A549 (cell line): Measurements from ENCODE around the gene TBCK. TPM values are rescaled to one million over a fixed set of nuclear protein-coding genes. Genes with fewer than 3 reads are reported as not detected.

Experiments
- ATAC-seq, 2 experiments: fragments of 200-7000 bp in 1 of 2; fragments of >200 bp in 1 of 2; cut with Nextera tagmentation in 1 of 2; cut with Tn5 transposase in 1 of 2; 3 replicates each; pipeline versions ENCODE4 v1.8.0 to v1.9.1; 2018 to 2020; ENCODE audit warnings: mild to moderate bottlenecking in 1 of 2, moderate library complexity in 1 of 2
- CTCF ChIA-PET: fragments of 300-600 bp; sonication (Branson Sonifier 250); formaldehyde crosslinking; extraction: SDS; loops from one replicate; lab custom pipeline; 2021; ENCODE audit warnings: antibody characterized with exemption, inconsistent platforms; lab: Yijun Ruan, JAX
- POLR2A ChIA-PET: fragments of 350-600 bp; formaldehyde crosslinking; extraction: SDS; loops from one replicate; lab custom pipeline; 2021; ENCODE audit warnings: antibody characterized with exemption, inconsistent platforms; lab: Yijun Ruan, JAX
- DNase-seq, 2 experiments: peaks; one replicate each; pipeline versions ENCODE4 v3.0.0 to v3.0.0-alpha.2; 2011 to 2016; ENCODE audit warnings: low read depth in 1 of 2, low spot score in 1 of 2
- FAIRE-seq: peaks from 2 replicates; lab custom pipeline; 2011; peaks lifted over from hg19 to GRCh38; lab: Jason Lieb, UNC
- H3K27ac ChIP-seq, 2 experiments: fragments of >200 bp; sonication (Bioruptor Twin); formaldehyde crosslinking; 3 replicates each; pipeline ENCODE4 v1.5.1; 2016 to 2017
- H3K4me1 ChIP-seq: fragments of >200 bp; sonication (Bioruptor Twin); formaldehyde crosslinking; 3 replicates; pipeline ENCODE4 v1.6.1; 2016
- H3K4me2 ChIP-seq: fragments of >200 bp; sonication (Bioruptor Twin); formaldehyde crosslinking; 3 replicates; pipeline ENCODE4 v1.6.1; 2016
- H3K4me3 ChIP-seq: fragments of >200 bp; sonication (Bioruptor Twin); formaldehyde crosslinking; 3 replicates; pipeline ENCODE4 v1.5.1; 2016
- H3K9me3 ChIP-seq: fragments of >200 bp; sonication (Bioruptor Twin); formaldehyde crosslinking; 3 replicates; pipeline ENCODE4 v1.6.1; 2016
- BCL3 ChIP-seq: fragments of >200 bp; sonication (Bioruptor Twin); formaldehyde crosslinking; IDR thresholded peaks from 3 replicates; pipeline ENCODE4 v1.6.1; 2016
- BHLHE40 ChIP-seq: IDR thresholded peaks from 2 replicates; pipeline ENCODE4 v1.6.1; 2012; ENCODE audit warnings: low read depth, low read length, inconsistent platforms
- CBX2 ChIP-seq: fragments of 200-600 bp; sonication (generic); IDR thresholded peaks from 2 replicates; pipeline ENCODE4 v1.6.1; 2016; ENCODE audit warnings: low read depth, mild to moderate bottlenecking, borderline replicate concordance
- CHD2 ChIP-seq: fragments of 150-350 bp; IDR thresholded peaks from 2 replicates; pipeline ENCODE4 v1.6.1; 2014; ENCODE audit warnings: low read length; ENCODE audit not compliant: partially characterized antibody
- CHD4 ChIP-seq: fragments of 200-600 bp; sonication (generic); IDR thresholded peaks from 2 replicates; pipeline ENCODE4 v1.6.1; 2016; ENCODE audit warnings: antibody characterized with exemption, mild to moderate bottlenecking, borderline replicate concordance
- E2F6 ChIP-seq: IDR thresholded peaks from 2 replicates; pipeline ENCODE4 v1.6.1; 2012; ENCODE audit warnings: low read depth, borderline replicate concordance
- EHF ChIP-seq: fragments of 250-450 bp; sonication (Bioruptor Pico); IDR thresholded peaks from 2 replicates; pipeline ENCODE4 v1.5.0; 2020; ENCODE audit warnings: mild to moderate bottlenecking
- FOSB ChIP-seq: fragments of 250-450 bp; sonication (Bioruptor Pico); IDR thresholded peaks from 2 replicates; pipeline ENCODE4 v1.5.0; 2020; ENCODE audit warnings: mild to moderate bottlenecking, moderate library complexity
- FOXS1 ChIP-seq: fragments of 250-450 bp; sonication (Bioruptor Pico); IDR thresholded peaks from 2 replicates; pipeline ENCODE4 v1.5.0; 2020; ENCODE audit warnings: mild to moderate bottlenecking, moderate library complexity
- HDAC2 ChIP-seq: fragments of 200-600 bp; sonication (generic); IDR thresholded peaks from 2 replicates; pipeline ENCODE4 v1.6.1; 2016
- HEYL ChIP-seq: fragments of 250-450 bp; sonication (Bioruptor Pico); IDR thresholded peaks from 2 replicates; pipeline ENCODE4 v1.8.0; 2021; ENCODE audit warnings: mild to moderate bottlenecking, moderate library complexity
- HOXA7 ChIP-seq: fragments of 250-450 bp; sonication (Bioruptor Pico); IDR thresholded peaks from 2 replicates; pipeline ENCODE4 v1.5.0; 2020; ENCODE audit warnings: mild to moderate bottlenecking, moderate library complexity
- MAFK ChIP-seq: fragments of 450-650 bp; IDR thresholded peaks from 2 replicates; pipeline ENCODE4 v1.6.1; 2014; ENCODE audit not compliant: partially characterized antibody
- MAX ChIP-seq: IDR thresholded peaks from 2 replicates; pipeline ENCODE4 v1.6.1; 2012
- MYC ChIP-seq: IDR thresholded peaks from 2 replicates; pipeline ENCODE4 v1.6.1; 2012; ENCODE audit warnings: mild to moderate bottlenecking, inconsistent platforms, low read length, improper control_type of control experiment, borderline replicate concordance
- PBX3 ChIP-seq: IDR thresholded peaks from 2 replicates; pipeline ENCODE4 v1.6.1; 2012
- PHF8 ChIP-seq: fragments of 200-600 bp; sonication (generic); IDR thresholded peaks from 2 replicates; pipeline ENCODE4 v1.6.1; 2016; ENCODE audit warnings: low read depth, mild to moderate bottlenecking, antibody characterized with exemption, moderate library complexity, borderline replicate concordance
- RARB ChIP-seq: fragments of 250-450 bp; sonication (Bioruptor Pico); IDR thresholded peaks from 2 replicates; pipeline ENCODE4 v1.8.0; 2021; ENCODE audit warnings: mild to moderate bottlenecking, moderate library complexity
- RCOR1 ChIP-seq: fragments of 150-350 bp; IDR thresholded peaks from 2 replicates; pipeline ENCODE4 v1.6.1; 2014; ENCODE audit warnings: antibody characterized with exemption, low read length, low read depth
- REST ChIP-seq: fragments of 200-600 bp; sonication (generic); IDR thresholded peaks from 2 replicates; pipeline ENCODE4 v1.6.1; 2016; ENCODE audit warnings: antibody characterized with exemption, mild to moderate bottlenecking, moderate library complexity
- SMC3 ChIP-seq: fragments of >200 bp; sonication (Bioruptor Twin); formaldehyde crosslinking; IDR thresholded peaks from 3 replicates; pipeline ENCODE4 v1.6.1; 2018; ENCODE audit warnings: inconsistent platforms
- SREBF2 ChIP-seq: fragments of 450-650 bp; IDR thresholded peaks from 2 replicates; pipeline ENCODE4 v1.6.1; 2014; ENCODE audit warnings: mild to moderate bottlenecking, moderate library complexity
- TFCP2L1 ChIP-seq: fragments of 250-450 bp; sonication (Bioruptor Pico); IDR thresholded peaks from 2 replicates; pipeline ENCODE4 v1.5.0; 2021; ENCODE audit warnings: mild to moderate bottlenecking
- USF2 ChIP-seq: fragments of 450-650 bp; IDR thresholded peaks from 2 replicates; pipeline ENCODE4 v1.6.1; 2014; ENCODE audit warnings: antibody characterized with exemption
- ZNF302 ChIP-seq: fragments of 250-450 bp; sonication (Bioruptor Pico); IDR thresholded peaks from 2 replicates; pipeline ENCODE4 v1.9.0; 2021; ENCODE audit warnings: inconsistent platforms, mild to moderate bottlenecking, moderate library complexity
- ZSCAN20 ChIP-seq: fragments of 250-450 bp; sonication (Bioruptor Pico); IDR thresholded peaks from 2 replicates; pipeline ENCODE4 v1.8.0; 2022; ENCODE audit warnings: mild to moderate bottlenecking, moderate library complexity
- WGBS: methylation state at CpG from one replicate; pipeline ENCODE4 v1.1.6; 2017; ENCODE audit errors: missing lambda C conversion rate; 5-methylcytosine and 5-hydroxymethylcytosine counted together
- polyA plus RNA-seq, 4 experiments: library from polyadenylated mRNA; depleted of rRNA in 3 of 4; stranded (reverse); fragments of >200 nt; fragmentation: RNase III in 1 of 4; extraction: RNeasy Plus Mini Kit Qiagen cat#74134 plus additional on column Dnase treatment in 1 of 4; gene quantifications; 2 replicates in 3 of 4; 3 replicates in 1 of 4; pipeline ENCODE4 v1.2.3, GENCODE V29; 2011 to 2017

TBCK gene
- polyA plus RNA-seq, 2 of the 4 experiments (the other 2 are of a cell fraction) = 3.9 to 18.4 TPM

GRCh38 chr4:106247600-106247999 lies 68.4 kb downstream of the TBCK start:
- no peaks in the 10 kb centered on the region for H3K9me3 ChIP-seq
- DNase-seq = no peak
- FAIRE-seq = no peak
- CTCF ChIA-PET = no interaction called here
- H3K4me2 ChIP-seq = no peak overlapping the region
- ATAC-seq = no peak
- H3K27ac ChIP-seq = no peak overlapping the region
- POLR2A ChIA-PET = no interaction called here
- TF ChIP-seq MAFK (no peak), SMC3 (no peak), CHD4 (no peak), ZNF302 (CRISPR knock-in tag) (no peak), EHF (CRISPR knock-in tag) (no peak), ZSCAN20 (CRISPR knock-in tag) (no peak), RARB (CRISPR knock-in tag) (no peak), HOXA7 (CRISPR knock-in tag) (no peak), REST (no peak), SREBF2 (no peak), CBX2 (no peak), MAX (no peak), E2F6 (no peak), FOSB (CRISPR knock-in tag) (no peak)
- H3K4me1 ChIP-seq = no peaks in the 10 kb centered on the region
- H3K4me3 ChIP-seq = no peak overlapping the region

- ATAC-seq (no peak), FAIRE-seq (no peak), DNase-seq (no peak)
- no peak for TF ChIP-seq RCOR1
- TF ChIP-seq PHF8 = no peak
- no peak for TF ChIP-seq PBX3
- no peak for TF ChIP-seq FOXS1 (CRISPR knock-in tag)
- TF ChIP-seq USF2 = no peak
- TF ChIP-seq MAFK = no peak
- TF ChIP-seq MYC = no peak
- TF ChIP-seq BCL3 = no peak
- TF ChIP-seq HDAC2 = no peak
- no peak for TF ChIP-seq BHLHE40
- TF ChIP-seq TFCP2L1 (CRISPR knock-in tag) = no peak
- no peak for TF ChIP-seq CHD2
- TF ChIP-seq HEYL (CRISPR knock-in tag) = no peak
- no peak overlapping the region for H3K4me3 ChIP-seq
- 100% methylated on average over 1 of the region's 1 CpG for WGBS
- no peaks in the 10 kb centered on the region for H3K9me3 ChIP-seq
- H3K4me1 ChIP-seq = no peaks in the 10 kb centered on the region
- no peak overlapping the region for H3K4me2 ChIP-seq
- H3K27ac ChIP-seq = no peak overlapping the region
- CTCF ChIA-PET = no interaction called here
- POLR2A ChIA-PET = no interaction called here
Measured at GRCh38 chr4:106246441-106246840, 69.6 kb downstream of the TBCK start.
